HCT116 (cell line): ENCODE data around the gene KCNG1. TPM values are rescaled to one million over a fixed set of nuclear protein-coding genes. Genes with fewer than 3 reads are reported as not detected.

Experiments
- ATAC-seq: fragments of 200-7000 bp; cut with Tn5 transposase; 2 replicates; pipeline ENCODE4 v1.9.1; 2020; ENCODE audit warnings: mild to moderate bottlenecking, moderate library complexity
- BruUV-seq: library from RNA; stranded (reverse); fragments of 400-500 nt; replicated peaks from 2 replicates; lab custom pipeline; 2021; lab: Mats Ljungman, UMichigan
- CTCF ChIA-PET: fragments of 300-600 bp; sonication (Branson Sonifier 250); formaldehyde crosslinking; loops from one replicate; lab custom pipeline; 2021; ENCODE audit warnings: antibody characterized with exemption; lab: Charles Lee
- POLR2A ChIA-PET: fragments of 300-600, 350-600 bp; sonication (Branson Sonifier 250); formaldehyde crosslinking; loops from one replicate; lab custom pipeline; 2021; ENCODE audit warnings: antibody characterized with exemption; lab: Charles Lee
- RAD21 ChIA-PET, 2 experiments: fragments of 300-600 bp; sonication (Branson Sonifier 250); formaldehyde crosslinking; loops; one replicate each; lab custom pipeline; 2023; ENCODE audit warnings: low total read pairs in 2 of 2; ENCODE audit not compliant: uncharacterized antibody in 2 of 2, unreplicated experiment in 2 of 2, low non-redundant PET in 1 of 2; lab: Charles Lee
- DNase-seq: peaks from one replicate; pipeline ENCODE4 v3.0.0-alpha.2; 2010; ENCODE audit warnings: low read depth, low spot score
- H2AFZ ChIP-seq: fragments of 200-600 bp; shearing (Covaris generic), sonication (generic); 2 replicates; pipeline ENCODE4 v1.6.1; 2017; ENCODE audit warnings: low read depth, mixed run types, mixed read lengths, antibody characterized with exemption, low read length; ENCODE audit not compliant: poor library complexity, severe bottlenecking
- H3K27ac ChIP-seq: 2 replicates; pipeline ENCODE4 v1.5.1; 2012; ENCODE audit warnings: low read depth, low read length
- H3K27me3 ChIP-seq: fragments of 200-600 bp; sonication (generic); 2 replicates; pipeline ENCODE4 v1.6.1; 2016; ENCODE audit warnings: mixed run types, low read length, mixed read lengths; ENCODE audit not compliant: insufficient read depth
- H3K36me3 ChIP-seq, 2 experiments: fragments of 200-500 bp in 1 of 2; fragments of 200-600 bp in 1 of 2; sonication (Bioruptor generic) in 1 of 2; sonication (generic) in 1 of 2; 2 replicates each; pipeline versions ENCODE4 v1.5.1 to v1.6.1; 2014 to 2016; ENCODE audit warnings: low read length in 2 of 2, inconsistent platforms in 1 of 2, mixed read lengths in 1 of 2, mixed run types in 1 of 2; ENCODE audit not compliant: insufficient read depth in 2 of 2, control insufficient read depth in 1 of 2
- H3K4me1 ChIP-seq, 2 experiments: fragments of 200-600 bp in 1 of 2; sonication (generic) in 1 of 2; 2 replicates each; pipeline versions ENCODE4 v1.5.1 to v1.6.1; 2012 to 2017; ENCODE audit warnings: low read length in 2 of 2, inconsistent platforms in 1 of 2, mild to moderate bottlenecking in 1 of 2, mixed read lengths in 1 of 2, mixed run types in 1 of 2, moderate library complexity in 1 of 2; ENCODE audit not compliant: insufficient read depth in 2 of 2, control insufficient read depth in 1 of 2
- H3K4me2 ChIP-seq: fragments of 200-600 bp; sonication (generic); 2 replicates; pipeline ENCODE4 v1.6.1; 2017; ENCODE audit warnings: mixed run types, low read length, mixed read lengths
- H3K4me3 ChIP-seq, 2 experiments: fragments of 200-600 bp in 1 of 2; sonication (generic) in 1 of 2; replicated peaks in 1 of 2; 2 replicates each; pipeline ENCODE4 v1.5.1; 2011 to 2016; ENCODE audit warnings: low read length in 2 of 2, control low read depth in 1 of 2, low read depth in 1 of 2, mild to moderate bottlenecking in 1 of 2, mixed read lengths in 1 of 2, mixed run types in 1 of 2
- H3K79me2 ChIP-seq: fragments of 200-600 bp; sonication (generic); 2 replicates; pipeline ENCODE4 v1.6.1; 2017; ENCODE audit warnings: mild to moderate bottlenecking, mixed run types, low read length, moderate library complexity, mixed read lengths; ENCODE audit not compliant: insufficient read depth
- H3K9ac ChIP-seq: fragments of 200-600 bp; sonication (generic); 2 replicates; pipeline ENCODE4 v1.6.1; 2016; ENCODE audit warnings: low read length, mixed read lengths
- H3K9me2 ChIP-seq: fragments of 200-600 bp; sonication (generic), shearing (Covaris generic); 2 replicates; pipeline ENCODE4 v1.6.1; 2017; ENCODE audit warnings: mixed run types, mild to moderate bottlenecking, moderate library complexity; ENCODE audit not compliant: insufficient read depth
- H3K9me3 ChIP-seq, 2 experiments: fragments of 200-500 bp in 1 of 2; fragments of 200-600 bp in 1 of 2; sonication (Bioruptor generic) in 1 of 2; sonication (generic) in 1 of 2; 2 replicates each; pipeline ENCODE4 v1.6.1; 2014 to 2017; ENCODE audit warnings: low read length in 2 of 2, mixed read lengths in 2 of 2, inconsistent platforms in 1 of 2, low read depth in 1 of 2, mild to moderate bottlenecking in 1 of 2, mixed run types in 1 of 2, moderate library complexity in 1 of 2; ENCODE audit not compliant: control insufficient read depth in 1 of 2, insufficient read depth in 1 of 2
- H4K20me1 ChIP-seq: fragments of 200-600 bp; sonication (generic), shearing (Covaris generic); 2 replicates; pipeline ENCODE4 v1.6.1; 2017; ENCODE audit warnings: mixed run types, mild to moderate bottlenecking, moderate library complexity; ENCODE audit not compliant: insufficient read depth
- CBX3 ChIP-seq: IDR thresholded peaks from 2 replicates; pipeline ENCODE4 v1.6.1; 2012; ENCODE audit warnings: low read depth
- EGR1 ChIP-seq: IDR thresholded peaks from 2 replicates; pipeline ENCODE4 v1.6.1; 2012; ENCODE audit warnings: low read depth
- RAD21 ChIP-seq: IDR thresholded peaks from 2 replicates; pipeline ENCODE4 v1.6.1; 2012; ENCODE audit warnings: low read depth, mild to moderate bottlenecking
- SP1 ChIP-seq: IDR thresholded peaks from 2 replicates; pipeline ENCODE4 v1.6.1; 2012; ENCODE audit warnings: low read depth
- SRF ChIP-seq: IDR thresholded peaks from 2 replicates; pipeline ENCODE4 v1.6.1; 2012; ENCODE audit warnings: low read depth
- intact Hi-C: fragments of 100-400 bp; cut with micrococcal nuclease; formaldehyde crosslinking; loops from 2 replicates; pipeline ENCODE4 v1.10.0; 2022
- total RNA-seq: library from RNA; stranded (reverse); gene quantifications from one replicate; pipeline ENCODE4 v1.2.1, GENCODE V29; 2021; ENCODE audit not compliant: unreplicated experiment
- TF ChIP-seq, protein P1 (sequence below): IDR thresholded peaks from 2 replicates; pipeline ENCODE4 v1.6.1; 2012; ENCODE audit warnings: low read depth
- TF ChIP-seq, protein P2 (sequence below), 3 experiments: fragments of 200-600 bp in 1 of 3; sonication (generic) in 1 of 3; IDR thresholded peaks in 2 of 3; conservative IDR thresholded peaks in 1 of 3; 2 replicates each; pipeline ENCODE4 v1.5.1; 2012 to 2017; ENCODE audit warnings: low read depth in 2 of 3, low read length in 2 of 3, antibody characterized with exemption in 1 of 3, borderline replicate concordance in 1 of 3, control low read depth in 1 of 3, mild to moderate bottlenecking in 1 of 3, mixed read lengths in 1 of 3, mixed run types in 1 of 3, moderate library complexity in 1 of 3; ENCODE audit not compliant: insufficient read depth in 1 of 3

KCNG1 gene
- total RNA-seq, 1 experiment from 2014 or later = 54.6 TPM

DNA sequence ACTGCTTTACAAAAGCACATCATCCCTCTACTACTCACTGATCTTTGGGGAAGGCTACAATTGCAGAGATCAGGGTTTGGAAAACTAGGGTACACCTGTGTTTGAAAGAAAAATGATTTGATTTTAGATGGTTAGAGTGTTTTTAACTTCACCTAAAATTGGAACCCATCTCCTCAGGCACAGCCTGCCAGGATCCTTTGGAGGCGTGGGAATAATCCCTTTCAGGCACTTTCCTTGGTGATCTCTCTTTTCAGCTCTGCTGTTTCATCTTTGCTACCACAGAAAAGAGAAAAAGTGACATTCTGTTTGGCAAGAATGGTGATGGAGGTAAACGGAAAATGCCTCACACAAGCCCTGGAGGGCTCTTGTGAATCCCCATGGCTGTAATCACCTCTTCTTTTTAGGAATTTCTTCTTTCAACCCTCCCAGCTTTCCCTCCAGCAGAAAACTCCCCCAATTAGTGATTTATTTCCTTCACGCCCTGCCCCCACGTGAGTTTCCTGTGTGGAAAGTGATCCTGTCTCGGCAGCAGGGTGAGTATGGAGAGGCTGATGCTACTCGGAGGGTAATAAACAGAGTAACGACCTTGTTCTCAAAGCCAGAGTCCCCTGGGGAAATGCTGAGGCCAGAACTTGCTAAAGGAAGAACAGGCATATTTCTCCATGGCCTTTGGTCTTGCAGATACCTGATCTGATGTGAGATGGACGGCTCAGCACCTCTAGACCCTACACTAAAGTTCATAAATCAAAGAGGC lies 9.2 kb downstream of the KCNG1 start:
- TF ChIP-seq, protein P1, sequence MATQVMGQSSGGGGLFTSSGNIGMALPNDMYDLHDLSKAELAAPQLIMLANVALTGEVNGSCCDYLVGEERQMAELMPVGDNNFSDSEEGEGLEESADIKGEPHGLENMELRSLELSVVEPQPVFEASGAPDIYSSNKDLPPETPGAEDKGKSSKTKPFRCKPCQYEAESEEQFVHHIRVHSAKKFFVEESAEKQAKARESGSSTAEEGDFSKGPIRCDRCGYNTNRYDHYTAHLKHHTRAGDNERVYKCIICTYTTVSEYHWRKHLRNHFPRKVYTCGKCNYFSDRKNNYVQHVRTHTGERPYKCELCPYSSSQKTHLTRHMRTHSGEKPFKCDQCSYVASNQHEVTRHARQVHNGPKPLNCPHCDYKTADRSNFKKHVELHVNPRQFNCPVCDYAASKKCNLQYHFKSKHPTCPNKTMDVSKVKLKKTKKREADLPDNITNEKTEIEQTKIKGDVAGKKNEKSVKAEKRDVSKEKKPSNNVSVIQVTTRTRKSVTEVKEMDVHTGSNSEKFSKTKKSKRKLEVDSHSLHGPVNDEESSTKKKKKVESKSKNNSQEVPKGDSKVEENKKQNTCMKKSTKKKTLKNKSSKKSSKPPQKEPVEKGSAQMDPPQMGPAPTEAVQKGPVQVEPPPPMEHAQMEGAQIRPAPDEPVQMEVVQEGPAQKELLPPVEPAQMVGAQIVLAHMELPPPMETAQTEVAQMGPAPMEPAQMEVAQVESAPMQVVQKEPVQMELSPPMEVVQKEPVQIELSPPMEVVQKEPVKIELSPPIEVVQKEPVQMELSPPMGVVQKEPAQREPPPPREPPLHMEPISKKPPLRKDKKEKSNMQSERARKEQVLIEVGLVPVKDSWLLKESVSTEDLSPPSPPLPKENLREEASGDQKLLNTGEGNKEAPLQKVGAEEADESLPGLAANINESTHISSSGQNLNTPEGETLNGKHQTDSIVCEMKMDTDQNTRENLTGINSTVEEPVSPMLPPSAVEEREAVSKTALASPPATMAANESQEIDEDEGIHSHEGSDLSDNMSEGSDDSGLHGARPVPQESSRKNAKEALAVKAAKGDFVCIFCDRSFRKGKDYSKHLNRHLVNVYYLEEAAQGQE = no peak
- TF ChIP-seq SP1 (no peak), RAD21 (no peak), CBX3 (no peak), EGR1 (no peak), SRF (no peak)
- TF ChIP-seq, protein P2, sequence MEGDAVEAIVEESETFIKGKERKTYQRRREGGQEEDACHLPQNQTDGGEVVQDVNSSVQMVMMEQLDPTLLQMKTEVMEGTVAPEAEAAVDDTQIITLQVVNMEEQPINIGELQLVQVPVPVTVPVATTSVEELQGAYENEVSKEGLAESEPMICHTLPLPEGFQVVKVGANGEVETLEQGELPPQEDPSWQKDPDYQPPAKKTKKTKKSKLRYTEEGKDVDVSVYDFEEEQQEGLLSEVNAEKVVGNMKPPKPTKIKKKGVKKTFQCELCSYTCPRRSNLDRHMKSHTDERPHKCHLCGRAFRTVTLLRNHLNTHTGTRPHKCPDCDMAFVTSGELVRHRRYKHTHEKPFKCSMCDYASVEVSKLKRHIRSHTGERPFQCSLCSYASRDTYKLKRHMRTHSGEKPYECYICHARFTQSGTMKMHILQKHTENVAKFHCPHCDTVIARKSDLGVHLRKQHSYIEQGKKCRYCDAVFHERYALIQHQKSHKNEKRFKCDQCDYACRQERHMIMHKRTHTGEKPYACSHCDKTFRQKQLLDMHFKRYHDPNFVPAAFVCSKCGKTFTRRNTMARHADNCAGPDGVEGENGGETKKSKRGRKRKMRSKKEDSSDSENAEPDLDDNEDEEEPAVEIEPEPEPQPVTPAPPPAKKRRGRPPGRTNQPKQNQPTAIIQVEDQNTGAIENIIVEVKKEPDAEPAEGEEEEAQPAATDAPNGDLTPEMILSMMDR (IDR thresholded peaks at IDR 0.05 in 2 of 3, conservative IDR thresholded peaks at IDR 0.05 in 1 of 3; ENCODE audit: borderline replicate concordance in 1 of 3, insufficient read depth in 1 of 3, low read depth in 2 of 3, low read length in 2 of 3) = no peak
- intact Hi-C loops = no loop called here
- Histone ChIP-seq H3K79me2 (no peaks in the 10 kb centered on the region), H3K9me3 (no peaks in the 10 kb centered on the region), H3K4me2 (no peak overlapping the region), H3K27me3 (no peaks in the 10 kb centered on the region), H2AFZ (no peak overlapping the region), H3K9ac (no peak overlapping the region), H3K27ac (no peak overlapping the region), H4K20me1 (no peaks in the 10 kb centered on the region), H3K9me2 (no peaks in the 10 kb centered on the region), H3K4me3 (no peak overlapping the region), H3K4me1 (no peaks in the 10 kb centered on the region), H3K36me3 (no peaks in the 10 kb centered on the region; a peak in 1 of 4 replicates)
- ChIA-PET CTCF (no interaction called here), POLR2A (no interaction called here), RAD21 (no interaction called here)
- DNase-seq = no peak
- no TSS peak for BruUV-seq
- ATAC-seq = no peak
